Caco-2 (cell line): Measurements from ENCODE around the gene FAM167B. TPM values are rescaled to one million over a fixed set of nuclear protein-coding genes. Genes with fewer than 3 reads are reported as not detected.
A peak's percentile ranks its signal among the peaks of the same experiment; 100 is the strongest.

Source experiments
- BruUV-seq: library from RNA; stranded (reverse); fragments of 400-500 nt; replicated peaks from 2 replicates; lab custom pipeline; 2021; lab: Mats Ljungman, UMichigan
- CTCF ChIA-PET: fragments of 300-600 bp; sonication (Branson Sonifier 250); formaldehyde crosslinking; loops from one replicate; lab custom pipeline; 2022; ENCODE audit warnings: antibody characterized with exemption; lab: Charles Lee
- POLR2A ChIA-PET: fragments of 300-600 bp; sonication (Branson Sonifier 250); formaldehyde crosslinking; loops from one replicate; lab custom pipeline; 2022; ENCODE audit warnings: antibody characterized with exemption; lab: Charles Lee
- DNase-seq, 2 experiments: peaks; one replicate each; pipeline versions ENCODE4 v3.0.0 to v3.0.0-alpha.2; 2020 to 2022
- H3K27me3 ChIP-seq: replicated peaks from 2 replicates; pipeline ENCODE4 v1.6.0; 2011; ENCODE audit warnings: low read length; ENCODE audit not compliant: control insufficient read depth, insufficient read depth
- H3K36me3 ChIP-seq: 2 replicates; pipeline ENCODE4 v1.5.1; 2011; ENCODE audit warnings: low read length; ENCODE audit not compliant: control insufficient read depth, insufficient read depth
- H3K4me1 ChIP-seq: fragments of 250-450 bp; sonication (Bioruptor Pico); 2 replicates; pipeline ENCODE4 v1.5.1; 2020; ENCODE audit warnings: mild to moderate bottlenecking
- H3K4me3 ChIP-seq: 2 replicates; pipeline ENCODE4 v1.5.1; 2011; ENCODE audit warnings: low read depth, mild to moderate bottlenecking, control low read depth, low read length
- H3K9me3 ChIP-seq: fragments of 250-450 bp; sonication (Bioruptor Pico); 2 replicates; pipeline ENCODE4 v1.5.1; 2020; ENCODE audit warnings: mild to moderate bottlenecking, moderate library complexity
- H3K27ac Mint-ChIP-seq: one replicate; pipeline ENCODE4 v1.8.0; 2022; ENCODE audit warnings: mixed read lengths; ENCODE audit not compliant: unreplicated experiment
- H3K27me3 Mint-ChIP-seq: one replicate; pipeline ENCODE4 v1.8.0; 2022; ENCODE audit warnings: mixed read lengths; ENCODE audit not compliant: insufficient read depth, unreplicated experiment
- H3K36me3 Mint-ChIP-seq: one replicate; pipeline ENCODE4 v1.8.0; 2022; ENCODE audit warnings: mild to moderate bottlenecking, mixed read lengths; ENCODE audit not compliant: insufficient read depth, unreplicated experiment
- H3K4me1 Mint-ChIP-seq: one replicate; pipeline ENCODE4 v1.8.0; 2022; ENCODE audit warnings: low read depth, mixed read lengths; ENCODE audit not compliant: unreplicated experiment
- H3K4me3 Mint-ChIP-seq: one replicate; pipeline ENCODE4 v1.8.0; 2022; ENCODE audit warnings: mild to moderate bottlenecking, moderate library complexity, mixed read lengths; ENCODE audit not compliant: unreplicated experiment
- H3K9me3 Mint-ChIP-seq: one replicate; pipeline ENCODE4 v1.8.0; 2022; ENCODE audit warnings: mixed read lengths; ENCODE audit not compliant: unreplicated experiment
- intact Hi-C: fragments of 100-400 bp; cut with micrococcal nuclease; formaldehyde crosslinking; loops from one replicate; pipeline ENCODE4 v1.10.0; 2022; ENCODE audit not compliant: unreplicated experiment
- total RNA-seq: library from RNA; stranded (reverse); gene quantifications from 2 replicates; pipeline ENCODE4 v1.2.3, GENCODE V29; 2022
- TF ChIP-seq, protein P1 (sequence below), 2 experiments: fragments of 200-600 bp in 1 of 2; IDR thresholded peaks; 1 replicate in 1 of 2; 2 replicates in 1 of 2; pipeline versions ENCODE4 v1.5.1 to v1.8.0; 2011 to 2022; ENCODE audit warnings: antibody characterized with exemption in 1 of 2, control low read depth in 1 of 2, inconsistent platforms in 1 of 2, low read depth in 1 of 2, low read length in 1 of 2, mild to moderate bottlenecking in 1 of 2, moderate library complexity in 1 of 2; ENCODE audit not compliant: insufficient read depth in 1 of 2, severe bottlenecking in 1 of 2, unreplicated experiment in 1 of 2

Gene FAM167B
- total RNA-seq, 1 experiment from 2014 or later, result 0.34 TPM

GRCh38 chr1:32215629-32216480, 31.2 kb upstream of the FAM167B start:
- H3K4me3 Mint-ChIP-seq, result no peak overlapping the region
- H3K27me3 Mint-ChIP-seq, result no peaks in the 10 kb centered on the region
- Histone ChIP-seq H3K9me3 (no peaks in the 10 kb centered on the region), H3K4me1 (no peaks in the 10 kb centered on the region), H3K36me3 (no peaks in the 10 kb centered on the region), H3K4me3 (no peak overlapping the region), H3K27me3 (no peaks in the 10 kb centered on the region)
- TF ChIP-seq, protein P1, sequence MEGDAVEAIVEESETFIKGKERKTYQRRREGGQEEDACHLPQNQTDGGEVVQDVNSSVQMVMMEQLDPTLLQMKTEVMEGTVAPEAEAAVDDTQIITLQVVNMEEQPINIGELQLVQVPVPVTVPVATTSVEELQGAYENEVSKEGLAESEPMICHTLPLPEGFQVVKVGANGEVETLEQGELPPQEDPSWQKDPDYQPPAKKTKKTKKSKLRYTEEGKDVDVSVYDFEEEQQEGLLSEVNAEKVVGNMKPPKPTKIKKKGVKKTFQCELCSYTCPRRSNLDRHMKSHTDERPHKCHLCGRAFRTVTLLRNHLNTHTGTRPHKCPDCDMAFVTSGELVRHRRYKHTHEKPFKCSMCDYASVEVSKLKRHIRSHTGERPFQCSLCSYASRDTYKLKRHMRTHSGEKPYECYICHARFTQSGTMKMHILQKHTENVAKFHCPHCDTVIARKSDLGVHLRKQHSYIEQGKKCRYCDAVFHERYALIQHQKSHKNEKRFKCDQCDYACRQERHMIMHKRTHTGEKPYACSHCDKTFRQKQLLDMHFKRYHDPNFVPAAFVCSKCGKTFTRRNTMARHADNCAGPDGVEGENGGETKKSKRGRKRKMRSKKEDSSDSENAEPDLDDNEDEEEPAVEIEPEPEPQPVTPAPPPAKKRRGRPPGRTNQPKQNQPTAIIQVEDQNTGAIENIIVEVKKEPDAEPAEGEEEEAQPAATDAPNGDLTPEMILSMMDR (IDR thresholded peaks at IDR 0.05; ENCODE audit: insufficient read depth in 1 of 2, low read depth in 1 of 2, low read length in 1 of 2, severe bottlenecking in 1 of 2, unreplicated experiment in 1 of 2), result peak; percentile 58 to 67
- DNase-seq, result peak; percentile 65 to 70
- ChIA-PET CTCF (interaction anchor here (0.5 to 2.4 kb wide), 9 partner anchors 10 to 179 kb away, joined by 3 to 11 read pairs (median 5); partner anchors contain the start of genes BSDC1, CCDC28B and IQCC), POLR2A (interaction anchor here (0.7 to 1.1 kb wide), 3 partner anchors 10 to 116 kb away, joined by 3 to 4 read pairs (median 4); partner anchors contain the start of gene IQCC)
- no peak overlapping the region for H3K27ac Mint-ChIP-seq
- no peaks in the 10 kb centered on the region for H3K4me1 Mint-ChIP-seq
- intact Hi-C loops, result loop anchor here (2.0 to 5.0 kb wide), 2 partner anchors 101 to 136 kb away; no protein-coding TSS in a partner anchor
- no peaks in the 10 kb centered on the region for H3K36me3 Mint-ChIP-seq
- H3K9me3 Mint-ChIP-seq, result no peaks in the 10 kb centered on the region
- no TSS peak for BruUV-seq

GRCh38 chr1:32216566-32216965, 30.5 kb upstream of the FAM167B start:
- no peaks in the 10 kb centered on the region for H3K9me3 ChIP-seq
- H3K27me3 ChIP-seq, result no peaks in the 10 kb centered on the region
- Mint-ChIP-seq H3K27me3 (no peaks in the 10 kb centered on the region), H3K4me1 (no peaks in the 10 kb centered on the region), H3K36me3 (no peaks in the 10 kb centered on the region), H3K9me3 (no peaks in the 10 kb centered on the region), H3K4me3 (no peak overlapping the region), H3K27ac (no peak overlapping the region)
- no peak overlapping the region for H3K4me3 ChIP-seq
- TF ChIP-seq, protein P1 (IDR thresholded peaks at IDR 0.05; ENCODE audit: insufficient read depth in 1 of 2, low read depth in 1 of 2, low read length in 1 of 2, severe bottlenecking in 1 of 2, unreplicated experiment in 1 of 2), result no peak
- no peaks in the 10 kb centered on the region for H3K36me3 ChIP-seq
- ChIA-PET CTCF (interaction anchor here (1.0 to 2.4 kb wide), 4 partner anchors 11 to 147 kb away, joined by 5 to 11 read pairs (median 8); partner anchors contain the start of gene IQCC), POLR2A (no interaction called here)
- no peak for DNase-seq
- intact Hi-C loops, result loop anchor here (5.0 kb wide), 1 partner anchor 136 kb away; no protein-coding TSS in a partner anchor
- no peaks in the 10 kb centered on the region for H3K4me1 ChIP-seq
- BruUV-seq, result no TSS peak

GRCh38 chr1:32219022-32219421, 28.0 kb upstream of the FAM167B start:
- Mint-ChIP-seq H3K4me1 (no peaks in the 10 kb centered on the region), H3K36me3 (peaks cover under 1% of the 10 kb centered on the region), H3K9me3 (no peaks in the 10 kb centered on the region), H3K27me3 (no peaks in the 10 kb centered on the region), H3K27ac (no peak overlapping the region), H3K4me3 (no peak overlapping the region)
- intact Hi-C loops, result loop anchor here (5.0 kb wide), 1 partner anchor 133 kb away; no protein-coding TSS in a partner anchor
- ChIA-PET CTCF (no interaction called here), POLR2A (no interaction called here)
- Histone ChIP-seq H3K9me3 (no peaks in the 10 kb centered on the region), H3K4me1 (no peaks in the 10 kb centered on the region), H3K27me3 (no peaks in the 10 kb centered on the region), H3K36me3 (no peaks in the 10 kb centered on the region), H3K4me3 (no peak overlapping the region)
- BruUV-seq, result no TSS peak
- no peak for DNase-seq
- TF ChIP-seq, protein P1 (IDR thresholded peaks at IDR 0.05; ENCODE audit: insufficient read depth in 1 of 2, low read depth in 1 of 2, low read length in 1 of 2, severe bottlenecking in 1 of 2, unreplicated experiment in 1 of 2), result no peak
